Measurements from ENCODE around the gene CENPC.
"Not testable (repeated sequence)": the region's sequence is repeated elsewhere in the genome, so short reads cannot be mapped to it uniquely, and the experiment has no call there.

Gene CENPC

GRCh38 chr4:67465032-67465762, 80.1 kb downstream of the CENPC start:
- DNase-seq: no peak

GRCh38 chr4:67460574-67460973, 84.7 kb downstream of the CENPC start:
- no peak for DNase-seq

- no peak for DNase-seq
These were observed 86.1 kb downstream of the CENPC start for GRCh38 chr4:67459164-67459563.

GRCh38 chr4:67456577-67457196, 88.6 kb downstream of the CENPC start:
- no peak for DNase-seq

DNA sequence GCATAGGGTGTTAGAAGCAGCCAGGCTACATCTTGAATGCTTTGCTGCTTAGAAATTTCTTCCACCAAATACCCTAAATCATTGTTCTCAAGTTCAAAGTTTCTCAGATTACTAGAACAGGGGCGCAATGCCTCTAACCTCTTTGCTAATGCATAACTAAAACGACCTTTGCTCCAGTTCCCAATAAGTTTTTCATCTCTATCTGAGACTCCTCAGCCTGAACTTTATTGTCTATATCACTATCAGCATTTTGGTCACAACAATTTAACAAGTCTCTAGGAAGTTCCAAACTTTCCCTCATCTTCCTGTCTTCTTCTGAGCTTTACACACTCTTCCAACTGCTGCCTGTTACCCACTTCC, 92.5 kb downstream of the CENPC start:
- DNase-seq: not testable (repeated sequence)

DNA sequence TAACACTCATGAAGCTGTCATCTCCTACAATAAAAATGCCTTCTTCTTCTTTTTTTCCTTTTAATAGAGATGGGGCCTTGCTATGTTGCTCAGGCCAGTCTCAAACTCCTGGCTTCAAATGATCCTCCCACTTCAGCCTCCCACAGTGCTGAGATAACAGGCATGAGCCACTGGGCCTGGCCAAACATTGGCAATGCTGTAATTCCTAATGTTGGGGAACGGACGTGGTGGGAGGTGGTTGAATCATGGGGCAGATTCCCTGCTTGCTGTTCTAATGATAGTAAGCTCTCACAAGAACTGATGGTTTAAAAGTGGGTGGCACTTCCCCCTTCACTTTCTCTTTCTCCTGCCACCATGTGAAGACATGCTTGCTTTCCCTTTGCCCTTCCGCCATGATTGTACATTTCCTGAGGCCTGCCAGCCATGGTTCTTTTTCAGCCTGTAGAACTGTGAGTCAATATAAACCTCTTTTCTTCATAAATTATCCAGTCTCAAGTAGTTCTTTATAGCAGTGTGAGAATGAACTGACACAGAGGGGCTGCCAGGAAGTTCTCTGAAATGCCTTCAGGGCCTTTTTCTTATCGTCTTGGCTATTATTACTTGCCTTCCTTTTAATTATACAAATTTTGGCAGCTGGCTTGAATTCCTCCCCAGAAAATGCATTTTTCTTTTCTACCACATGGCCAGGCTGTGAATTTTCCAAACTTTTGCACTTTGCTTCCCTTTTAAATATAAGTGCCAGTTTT, 93.0 kb downstream of the CENPC start:
- no peak for DNase-seq

DNA sequence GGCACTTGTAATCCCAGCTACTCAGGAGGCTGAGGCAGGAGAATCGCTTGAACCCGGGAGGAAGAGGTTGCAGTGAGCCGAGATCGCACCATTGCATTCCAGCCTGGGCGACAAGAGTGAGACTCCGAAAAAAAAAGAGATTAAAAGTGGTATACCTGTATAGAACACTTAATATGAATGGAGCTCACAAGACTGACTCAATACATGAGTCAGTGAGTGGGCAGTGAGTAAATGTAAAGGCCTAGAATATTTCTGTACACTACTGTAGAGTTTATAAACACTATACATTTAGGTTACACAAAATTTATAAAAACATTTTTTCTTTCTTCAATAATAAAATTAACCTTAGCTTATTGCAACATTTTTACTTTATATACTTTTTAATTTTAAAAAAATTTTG, 93.8 kb downstream of the CENPC start:
- DNase-seq: no peak

GRCh38 chr4:67448621-67449020, 96.7 kb downstream of the CENPC start:
- no peak for DNase-seq

GRCh38 chr4:67447873-67448272, 97.4 kb downstream of the CENPC start:
- DNase-seq: no peak

DNA sequence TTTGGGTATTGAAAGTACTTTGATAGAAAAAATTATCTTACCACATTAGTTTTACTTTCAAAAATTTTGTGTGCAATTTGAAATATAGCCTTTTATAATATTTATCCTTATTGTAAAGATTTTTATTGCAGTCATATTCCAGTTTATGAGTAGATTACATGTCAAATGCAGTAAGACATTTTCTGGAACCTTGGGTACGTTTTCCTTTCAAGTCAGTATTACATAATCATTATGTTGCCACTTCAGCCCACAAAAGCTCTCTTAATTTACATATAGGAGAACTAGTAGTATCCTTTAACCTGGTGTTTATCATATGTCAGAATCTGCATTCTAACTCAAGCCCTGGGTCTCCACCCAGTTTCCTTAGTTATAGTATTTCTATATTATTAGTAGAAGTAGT, 98.5 kb downstream of the CENPC start:
- DNase-seq: no peak

DNA sequence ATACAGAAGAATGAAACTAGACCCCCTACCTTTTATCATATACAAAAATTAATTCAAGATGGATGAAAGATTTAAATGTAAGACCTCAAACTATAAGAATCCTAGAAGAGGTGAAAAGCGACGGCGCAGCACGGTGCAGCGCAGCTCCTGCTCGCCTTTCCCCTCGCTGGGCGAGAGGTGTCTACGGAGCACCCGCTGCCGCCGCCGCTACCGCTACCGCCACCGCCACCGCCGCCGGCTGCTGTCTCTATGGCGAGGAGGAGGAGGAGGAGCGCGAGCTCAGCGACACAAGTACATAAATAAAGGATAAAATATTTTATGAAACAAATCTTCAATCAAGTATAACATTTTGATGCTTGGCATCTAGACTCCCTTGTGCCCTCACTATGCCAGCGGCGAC, 99.4 kb downstream of the CENPC start:
- not testable (repeated sequence) for DNase-seq

- no peak for DNase-seq
These were observed 106.3 kb downstream of the CENPC start for GRCh38 chr4:67438975-67439374.

- no peak for DNase-seq
These were observed 107.2 kb downstream of the CENPC start for GRCh38 chr4:67437974-67438713.

- no peak for DNase-seq
These were observed 108.6 kb downstream of the CENPC start for GRCh38 chr4:67436742-67437141.

DNA sequence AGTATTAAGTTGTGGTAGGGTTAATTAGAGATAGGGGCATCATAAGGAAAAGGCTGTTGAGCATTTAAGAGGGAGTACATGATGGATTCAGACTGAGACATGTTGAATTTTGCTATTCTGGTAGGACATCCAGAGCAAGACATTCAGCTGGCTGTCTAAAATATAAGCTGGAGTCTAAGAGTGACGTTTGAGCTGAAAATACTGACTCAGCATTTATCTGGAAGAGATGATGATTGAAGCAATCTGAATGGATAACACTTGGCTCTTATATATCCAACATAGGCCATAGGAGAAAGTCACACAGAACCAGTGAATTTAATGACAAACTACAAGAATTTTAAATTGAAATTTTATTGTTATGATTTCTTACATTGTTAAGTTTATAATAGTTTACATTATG, 114.3 kb downstream of the CENPC start:
- DNase-seq: no peak

DNA sequence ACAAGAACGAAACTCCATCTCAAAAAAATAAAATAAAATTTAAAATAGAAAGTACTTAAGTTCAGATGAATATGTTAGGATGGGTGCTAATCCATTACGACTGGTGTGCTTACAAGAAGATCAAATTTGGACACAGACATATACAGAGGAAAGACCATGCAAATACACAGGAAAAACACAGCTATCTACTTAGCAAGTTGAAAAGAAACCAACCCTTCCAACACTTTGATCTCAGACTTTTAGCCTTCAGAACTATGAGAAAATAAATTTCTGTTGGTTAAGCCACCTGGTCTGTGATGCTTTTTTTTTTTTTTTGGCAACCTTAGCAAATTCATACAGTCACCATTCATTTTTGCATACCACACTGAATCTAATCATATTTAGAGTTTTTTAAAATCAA, 116.5 kb downstream of the CENPC start:
- no peak for DNase-seq

All from NCI-H2081 treated with DMSO at 0.1 percent for 48 hours (cell line).